GM19452 (cell line): ENCODE results near the gene SCN10A.

ENCODE experiments used
- ATAC-seq: cut with Tn5 transposase; IDR thresholded peaks from one replicate; pipeline ENCODE4 v1.9.1; 2021; ENCODE audit not compliant: unreplicated experiment

SCN10A gene

DNA sequence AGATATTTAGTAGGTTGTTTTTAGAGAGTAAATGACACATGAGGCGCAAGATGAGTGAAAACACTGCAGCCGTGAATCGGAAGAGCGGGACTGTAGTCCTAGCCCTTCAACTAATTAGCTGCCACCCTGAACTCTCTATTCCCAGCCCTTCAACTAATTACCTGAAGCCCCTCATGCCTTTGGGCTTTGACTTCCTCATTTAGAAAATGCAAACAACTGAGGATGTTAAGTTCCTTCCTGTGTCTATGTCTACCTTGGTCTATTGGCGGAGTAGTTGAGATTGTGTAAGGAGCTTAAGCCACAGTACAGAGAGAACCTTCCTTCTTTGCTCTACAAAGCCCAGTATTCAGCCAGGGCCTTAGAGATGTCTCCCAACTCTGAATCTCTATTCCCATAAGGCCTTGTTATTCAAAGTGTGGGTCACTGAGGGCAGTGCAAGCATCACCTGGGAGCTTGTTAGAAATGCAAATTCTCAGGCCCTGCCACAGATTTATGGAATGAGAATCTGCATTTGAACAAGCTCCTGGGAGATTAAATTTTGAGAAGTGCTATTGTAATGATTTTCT lies 94.7 kb downstream of the SCN10A start:
- no peak for ATAC-seq

DNA sequence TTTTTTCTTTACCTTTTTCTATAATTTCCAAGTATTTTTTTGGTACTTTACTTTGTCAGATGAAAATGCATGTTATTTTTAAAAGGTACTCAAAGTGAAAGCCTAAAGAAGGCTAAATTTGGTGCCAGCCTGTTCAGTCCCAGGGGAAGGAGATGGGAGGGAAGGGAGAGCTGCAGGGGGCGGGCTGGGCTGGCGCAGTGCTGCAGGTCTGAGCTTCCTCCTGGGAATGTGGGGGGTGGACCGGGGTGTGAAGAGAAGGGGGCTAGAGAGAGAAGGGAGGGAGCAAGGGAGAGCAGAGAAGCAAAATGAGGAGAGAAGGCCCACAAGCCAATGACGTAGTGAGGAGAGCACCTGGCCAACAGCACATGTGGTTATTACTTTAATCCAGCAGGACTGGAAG lies 95.6 kb downstream of the SCN10A start:
- ATAC-seq = no peak

DNA sequence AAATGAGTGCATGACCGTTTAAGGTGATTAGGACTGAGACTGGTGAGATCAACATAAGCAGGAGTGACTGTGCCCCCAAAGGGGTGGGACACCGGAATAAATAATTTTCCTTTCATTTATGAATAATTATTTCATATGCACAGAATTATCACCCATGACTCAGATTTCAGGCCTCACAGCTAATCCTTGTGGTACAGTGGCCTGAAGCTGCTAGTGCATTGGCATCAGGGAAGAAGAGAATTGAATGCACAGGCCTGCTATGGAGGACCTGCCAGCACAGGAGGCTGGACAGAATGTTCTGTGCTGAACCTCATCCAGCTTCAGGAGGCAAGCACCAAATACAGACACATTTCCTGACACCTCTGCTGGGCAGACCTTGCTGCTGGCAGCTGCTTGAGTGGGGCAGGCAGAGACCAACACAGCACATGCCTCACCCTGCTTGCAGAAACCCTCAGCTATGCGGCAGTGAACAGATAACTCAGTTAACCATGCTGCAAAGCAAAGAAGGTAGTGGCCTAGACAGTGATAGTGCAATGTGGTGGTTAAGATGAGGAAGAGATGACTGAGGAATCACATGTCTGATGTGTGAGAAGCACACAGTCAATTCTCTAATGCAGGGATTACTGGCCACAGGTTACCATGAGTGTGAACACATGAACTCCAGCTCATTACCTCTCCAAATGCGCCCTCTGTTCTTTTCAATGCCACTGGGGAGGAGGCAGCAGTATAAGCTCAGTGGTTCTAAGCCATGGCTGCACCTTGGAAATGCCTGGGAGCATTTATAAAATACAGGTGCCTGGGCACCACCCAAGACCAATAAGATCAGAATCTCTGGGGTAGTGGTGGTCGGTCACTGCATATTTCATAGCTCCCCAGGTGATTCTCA lies 98.4 kb downstream of the SCN10A start:
- ATAC-seq = no peak

DNA sequence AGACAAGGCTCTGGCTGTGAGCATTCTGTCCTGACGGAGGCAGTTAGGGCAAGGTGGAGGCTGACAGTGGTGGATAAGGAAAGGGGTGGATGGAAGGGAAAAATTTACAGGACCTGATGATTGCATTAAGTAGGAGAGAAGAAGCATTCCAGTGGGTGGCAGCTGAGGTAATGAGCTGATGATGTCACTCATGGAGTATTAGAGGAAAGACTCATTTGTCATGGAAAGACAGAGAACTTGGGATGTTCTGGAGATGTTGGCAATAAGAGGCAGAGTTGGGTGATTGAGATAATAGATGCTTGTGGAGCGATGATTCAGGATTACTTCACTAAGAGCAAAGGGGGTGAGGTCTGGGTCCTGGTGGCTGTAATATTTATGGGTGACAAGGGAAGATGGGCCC lies 102.9 kb downstream of the SCN10A start:
- no peak for ATAC-seq

DNA sequence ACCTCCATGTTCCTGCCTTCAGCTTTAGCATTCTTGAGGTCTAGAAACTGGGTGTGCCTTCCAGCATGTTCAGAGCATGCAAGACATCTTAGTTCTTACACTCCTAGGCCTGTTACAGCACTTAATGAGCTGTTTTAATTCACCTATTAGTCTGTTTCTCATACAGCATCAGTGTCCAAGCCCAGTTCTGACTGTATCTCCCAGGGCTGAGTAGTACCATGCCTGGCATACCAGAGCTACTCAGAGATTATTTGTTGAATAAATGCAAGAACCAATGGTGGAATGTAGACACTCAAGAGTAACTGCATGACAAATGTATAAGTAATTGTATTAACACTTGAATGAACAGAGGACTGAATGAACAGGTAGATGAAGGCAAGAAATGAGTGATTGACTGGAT lies 104.7 kb downstream of the SCN10A start:
- no peak for ATAC-seq

GRCh38 chr3:38707730-38708129 lies 108.3 kb downstream of the SCN10A start:
- ATAC-seq = no peak

DNA sequence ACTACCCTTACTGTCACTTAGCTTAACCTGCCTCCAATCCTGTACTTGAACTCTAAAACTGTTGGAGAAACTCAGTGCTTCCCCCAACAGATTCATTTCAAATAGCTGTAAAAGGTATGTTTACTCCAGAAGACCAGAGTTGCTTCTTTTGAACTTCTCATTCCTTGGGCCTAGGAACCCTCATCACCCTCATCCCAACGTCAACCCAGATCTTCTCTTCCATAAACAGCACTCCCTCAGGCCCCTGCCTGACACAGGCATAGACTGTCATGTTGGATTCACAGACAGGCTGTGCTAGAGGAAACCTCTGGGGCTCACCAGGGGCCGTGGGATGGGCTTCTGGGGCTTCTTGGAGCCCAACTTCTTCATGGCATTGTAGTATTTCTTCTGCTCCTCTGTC lies 109.1 kb downstream of the SCN10A start:
- ATAC-seq = no peak

GRCh38 chr3:38702231-38702630 lies 113.8 kb downstream of the SCN10A start:
- no peak for ATAC-seq

DNA sequence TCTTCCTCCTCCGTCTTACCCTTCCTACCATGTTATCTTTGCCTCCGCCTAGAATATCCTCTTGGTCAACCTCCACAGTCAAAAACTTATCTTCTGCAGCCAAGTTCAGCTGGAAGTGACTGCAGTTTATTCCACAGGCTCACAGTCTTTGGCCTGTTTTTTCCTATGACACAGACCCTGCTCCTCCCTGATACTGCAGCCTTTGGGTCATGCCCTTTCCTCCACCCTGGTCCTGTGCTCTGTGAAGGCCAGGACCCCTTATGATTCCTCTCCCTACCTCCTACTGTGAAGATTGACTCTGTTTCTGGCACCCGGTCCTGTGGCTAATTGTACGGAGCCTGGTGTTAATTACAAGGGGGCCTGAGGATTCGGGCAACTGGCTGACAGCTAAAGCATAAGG lies 117.3 kb downstream of the SCN10A start:
- no peak for ATAC-seq

DNA sequence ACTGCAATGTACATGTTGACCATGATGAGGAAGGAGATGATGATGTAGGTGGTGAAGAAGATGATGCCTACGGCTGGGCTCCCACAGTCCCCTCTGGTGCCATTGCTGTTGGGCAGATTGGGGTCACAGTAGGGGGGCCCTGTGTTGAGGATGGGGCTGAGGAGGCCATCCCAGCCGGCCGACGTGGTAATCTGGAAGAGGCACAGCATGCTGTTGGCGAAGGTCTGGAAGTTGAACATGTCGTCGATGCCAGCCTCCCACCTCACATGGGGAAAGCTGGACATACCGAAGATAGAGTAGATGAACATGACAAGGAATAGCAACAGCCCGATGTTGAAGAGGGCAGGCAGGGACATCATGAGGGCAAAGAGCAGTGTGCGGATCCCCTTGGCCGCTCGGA lies 118.0 kb downstream of the SCN10A start:
- ATAC-seq = no peak

- ATAC-seq = no peak
Observed at GRCh38 chr3:38696034-38696433, 120.0 kb downstream of the SCN10A start.

DNA sequence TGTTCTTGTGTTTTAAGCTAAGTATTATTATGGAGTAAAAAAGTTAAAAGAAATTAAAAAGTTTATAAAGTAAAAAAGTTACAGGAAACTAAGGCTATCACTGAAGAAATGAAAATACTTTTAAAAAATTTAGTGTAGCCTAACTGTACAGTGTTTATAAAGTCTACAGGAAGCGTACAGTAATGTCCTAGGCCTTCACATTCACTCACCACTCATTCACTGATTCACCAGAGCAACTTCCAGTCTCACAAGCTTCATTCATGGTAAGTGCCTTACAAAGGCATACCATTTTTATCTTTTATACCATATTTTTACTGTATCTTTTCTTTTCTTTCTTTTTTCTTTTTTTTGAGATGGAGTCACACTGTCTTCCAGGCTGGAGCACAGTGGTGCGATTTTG lies 125.8 kb downstream of the SCN10A start:
- no peak for ATAC-seq

DNA sequence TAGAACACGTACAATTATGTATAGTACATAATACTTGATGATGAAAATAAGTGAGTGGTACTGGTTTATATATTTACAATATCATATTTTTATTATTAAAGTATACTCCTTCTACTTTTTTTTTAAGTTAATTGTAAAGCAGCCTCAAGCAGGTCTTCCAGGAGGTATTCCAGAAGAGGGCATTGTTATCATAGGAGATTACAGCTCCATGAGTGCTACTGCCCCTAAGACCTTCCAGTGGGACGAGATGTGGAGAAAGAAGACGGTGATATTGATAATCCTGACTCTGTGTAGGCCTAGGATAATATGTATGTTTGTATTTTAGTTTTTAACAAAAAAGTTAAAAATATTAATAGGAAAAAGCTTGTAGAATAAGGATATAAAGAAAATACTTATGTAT lies 126.2 kb downstream of the SCN10A start:
- no peak for ATAC-seq

- ATAC-seq = no peak
Observed at GRCh38 chr3:38689346-38689745, 126.7 kb downstream of the SCN10A start.

- no peak for ATAC-seq
Observed at GRCh38 chr3:38687321-38687720, 128.7 kb downstream of the SCN10A start.

GRCh38 chr3:38684546-38684945 lies 131.5 kb downstream of the SCN10A start:
- no peak for ATAC-seq

GRCh38 chr3:38669668-38670067 lies 146.3 kb downstream of the SCN10A start:
- no peak for ATAC-seq

GRCh38 chr3:38662544-38662943 lies 153.5 kb downstream of the SCN10A start:
- ATAC-seq = no peak

DNA sequence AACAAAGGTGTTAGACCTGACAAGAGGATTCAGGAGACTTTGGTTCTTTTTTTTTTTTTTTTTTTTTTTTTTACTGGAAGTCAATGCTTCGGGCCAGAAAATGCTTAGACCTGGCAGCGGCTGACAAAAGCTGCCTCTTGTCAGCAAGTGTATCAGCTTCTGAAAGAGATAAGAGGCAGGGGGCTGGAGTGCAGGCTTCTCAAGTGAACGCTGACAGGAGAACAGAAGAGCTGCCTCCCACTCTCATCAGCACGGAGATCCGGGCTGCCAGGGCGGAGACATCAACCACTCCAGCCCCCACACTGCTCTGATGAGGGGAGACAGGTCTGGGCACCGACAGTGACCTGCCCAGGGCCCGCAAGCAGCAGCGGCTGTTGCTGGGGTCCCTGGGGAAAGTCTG lies 157.2 kb downstream of the SCN10A start:
- no peak for ATAC-seq

- no peak for ATAC-seq
Observed at GRCh38 chr3:38657369-38657768, 158.6 kb downstream of the SCN10A start.

GRCh38 chr3:38655708-38656300 lies 160.2 kb downstream of the SCN10A start:
- no peak for ATAC-seq
